Cardiac fibroblast (primary cell): ENCODE measurements around the gene MEN1.

Experiments used
- DNase-seq, 2 donors: peaks; one replicate each; pipeline versions ENCODE4 v3.0.0 to v3.0.0-alpha.2; 2010; ENCODE audit warnings: low read depth in 2 of 2
- H3K4me3 ChIP-seq, 2 donors: replicated peaks in 1 of 2; 1 replicate in 1 of 2; 2 replicates in 1 of 2; pipeline ENCODE4 v1.5.1; 2011; ENCODE audit warnings: low read depth in 2 of 2, low read length in 2 of 2, mild to moderate bottlenecking in 2 of 2, moderate library complexity in 1 of 2
- TF ChIP-seq, protein P1 (sequence below): IDR thresholded peaks from one replicate; pipeline ENCODE4 v1.5.1; 2011; ENCODE audit warnings: low read depth, mild to moderate bottlenecking, low read length, inconsistent platforms

The MEN1 gene

DNA sequence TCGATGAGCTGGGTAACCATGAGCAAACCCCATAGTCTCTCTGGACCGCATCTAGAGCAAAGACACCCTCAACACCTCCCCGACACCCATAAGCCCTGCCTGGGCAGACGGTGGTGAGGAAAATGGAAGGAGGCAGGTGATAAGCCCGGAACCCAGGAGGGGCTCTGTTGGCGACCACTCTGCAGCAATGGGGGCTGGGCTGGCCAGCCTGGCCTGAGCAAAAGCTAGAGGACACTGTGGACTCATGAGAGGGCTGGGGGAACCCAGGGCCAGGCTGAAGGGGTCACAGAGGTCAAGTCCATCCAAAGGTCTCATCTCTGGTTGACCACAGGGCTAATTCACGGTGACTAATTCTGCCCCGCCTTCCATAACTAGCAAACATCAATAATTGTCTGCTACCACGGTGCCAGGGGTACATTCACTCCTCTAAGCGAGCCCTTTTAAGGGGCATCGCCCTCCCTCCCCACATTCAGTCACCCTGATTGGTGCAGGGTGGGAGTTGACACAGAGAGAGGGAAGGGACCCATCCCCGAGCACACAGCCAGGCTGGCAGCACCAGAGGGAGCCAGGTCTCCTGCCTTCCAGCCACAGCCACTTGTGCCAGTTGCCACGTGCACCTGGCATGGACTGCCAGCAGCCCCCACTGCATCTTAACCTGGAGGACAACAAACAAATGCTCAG, 54.5 kb downstream of the MEN1 start:
- no peak overlapping the region for H3K4me3 ChIP-seq
- TF ChIP-seq, protein P1, sequence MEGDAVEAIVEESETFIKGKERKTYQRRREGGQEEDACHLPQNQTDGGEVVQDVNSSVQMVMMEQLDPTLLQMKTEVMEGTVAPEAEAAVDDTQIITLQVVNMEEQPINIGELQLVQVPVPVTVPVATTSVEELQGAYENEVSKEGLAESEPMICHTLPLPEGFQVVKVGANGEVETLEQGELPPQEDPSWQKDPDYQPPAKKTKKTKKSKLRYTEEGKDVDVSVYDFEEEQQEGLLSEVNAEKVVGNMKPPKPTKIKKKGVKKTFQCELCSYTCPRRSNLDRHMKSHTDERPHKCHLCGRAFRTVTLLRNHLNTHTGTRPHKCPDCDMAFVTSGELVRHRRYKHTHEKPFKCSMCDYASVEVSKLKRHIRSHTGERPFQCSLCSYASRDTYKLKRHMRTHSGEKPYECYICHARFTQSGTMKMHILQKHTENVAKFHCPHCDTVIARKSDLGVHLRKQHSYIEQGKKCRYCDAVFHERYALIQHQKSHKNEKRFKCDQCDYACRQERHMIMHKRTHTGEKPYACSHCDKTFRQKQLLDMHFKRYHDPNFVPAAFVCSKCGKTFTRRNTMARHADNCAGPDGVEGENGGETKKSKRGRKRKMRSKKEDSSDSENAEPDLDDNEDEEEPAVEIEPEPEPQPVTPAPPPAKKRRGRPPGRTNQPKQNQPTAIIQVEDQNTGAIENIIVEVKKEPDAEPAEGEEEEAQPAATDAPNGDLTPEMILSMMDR: no peak
- DNase-seq: no peak

DNA sequence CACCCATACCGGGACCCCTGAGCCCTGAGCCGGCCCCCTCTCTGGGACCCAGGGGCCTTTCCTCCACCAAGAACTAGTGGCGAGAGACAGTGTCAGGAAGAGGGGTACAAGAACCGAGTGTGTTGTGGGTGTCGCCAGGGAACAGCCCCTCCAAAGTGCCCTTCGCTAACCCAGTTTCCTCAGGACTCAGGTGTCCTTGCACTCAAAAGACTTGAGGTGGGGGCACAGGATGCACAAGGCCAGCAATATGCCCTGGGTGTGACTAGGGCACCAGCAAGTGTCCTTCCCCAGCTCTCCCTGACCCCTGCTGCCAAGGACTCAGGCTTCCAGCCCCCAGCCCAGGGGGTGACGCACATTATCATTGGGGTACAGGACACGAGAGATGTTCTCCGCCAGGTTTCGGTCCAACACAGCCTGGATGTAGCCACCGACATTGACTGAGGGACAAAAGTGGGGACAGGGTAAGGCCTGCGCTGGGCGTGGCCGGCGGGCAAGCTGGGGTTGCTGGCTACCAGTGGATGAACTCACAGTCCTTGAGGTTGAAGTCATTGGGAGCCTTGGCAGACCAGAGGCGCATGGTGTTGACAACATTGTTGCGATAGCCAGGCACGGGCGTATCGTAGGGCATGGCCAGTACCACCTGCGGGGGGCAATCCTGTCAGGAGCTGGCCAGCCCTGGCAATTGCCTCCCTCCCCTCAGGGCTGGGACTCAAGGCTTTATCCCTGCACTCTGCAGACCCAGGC, 55.3 kb downstream of the MEN1 start:
- H3K4me3 ChIP-seq: no peak overlapping the region
- TF ChIP-seq, protein P1: no peak
- no peak for DNase-seq

DNA sequence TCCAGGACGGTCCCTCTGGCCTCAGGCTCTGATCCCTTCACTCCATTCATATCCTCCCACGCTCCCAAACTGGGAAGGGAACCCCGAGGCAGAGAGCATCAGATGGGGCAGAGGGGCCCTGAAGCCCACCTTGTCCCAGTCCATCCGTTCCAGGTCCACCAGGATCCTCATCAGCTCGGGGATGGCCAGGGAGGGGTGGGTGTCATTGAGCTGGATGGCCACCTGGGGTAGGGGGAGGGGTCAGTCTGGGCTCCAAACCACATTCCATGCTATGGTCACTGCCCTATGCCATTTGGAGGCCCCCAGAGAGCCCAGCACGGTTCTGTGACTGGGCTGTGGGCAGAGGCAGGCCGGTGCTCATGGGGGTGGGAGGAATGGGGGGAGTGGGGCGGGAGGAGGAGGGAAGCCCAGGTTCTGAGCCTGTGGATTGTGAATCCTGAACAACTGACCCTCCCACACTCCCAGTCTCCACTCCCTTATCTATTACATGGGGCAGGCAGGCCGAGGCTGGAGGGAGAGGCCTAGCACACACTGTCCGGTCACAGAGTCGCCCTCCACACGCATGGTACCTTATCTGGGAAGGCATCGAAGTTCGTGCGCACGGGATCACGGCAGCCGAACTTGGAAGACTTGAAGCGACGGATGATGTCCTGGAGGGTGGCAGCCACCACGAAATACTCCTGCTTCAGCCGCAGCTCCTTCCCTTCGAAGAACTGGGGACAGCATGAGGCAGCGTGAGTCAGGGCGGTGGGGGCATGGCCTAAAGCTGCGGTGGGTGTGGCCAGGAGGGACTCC, 56.0 kb downstream of the MEN1 start:
- no peak for DNase-seq
- TF ChIP-seq, protein P1: no peak
- H3K4me3 ChIP-seq: no peak overlapping the region
